Pancreas (tissue), 10 donors: ENCODE results near the gene FCER2. TPM values are rescaled to one million over a fixed set of nuclear protein-coding genes. Genes with fewer than 3 reads are reported as not detected.

Source experiments
- ATAC-seq, 4 donors: fragments of 200-7000 bp; cut with Tn5 transposase; one replicate each; pipeline versions ENCODE4 v1.8.0 to v1.9.1; 2020; ENCODE audit warnings: mild to moderate bottlenecking in 4 of 4, moderate library complexity in 4 of 4
- DNase-seq, 6 donors: peaks; one replicate each; pipeline ENCODE4 v3.0.0-alpha.2; 2020
- FAIRE-seq: peaks from 2 replicates; lab custom pipeline; 2012; peaks lifted over from hg19 to GRCh38; lab: Jason Lieb, UNC
- H3K27ac ChIP-seq, 4 donors: fragments of 200-600 bp; sonication (generic); 1 replicate in 3 of 4; 2 replicates in 1 of 4; pipeline versions ENCODE4 v1.5.0 to v1.8.0; 2020
- H3K27me3 ChIP-seq, 4 donors: fragments of 200-600 bp; one replicate each; pipeline ENCODE4 v1.8.0; 2021
- H3K36me3 ChIP-seq, 3 donors: fragments of 200-600 bp; sonication (generic) in 1 of 3; one replicate each; pipeline versions ENCODE4 v1.5.0 to v1.8.0; 2020 to 2021
- H3K4me1 ChIP-seq, 3 donors: fragments of 200-600 bp; one replicate each; pipeline ENCODE4 v1.8.0; 2021
- H3K4me3 ChIP-seq, 4 donors: fragments of 200-600 bp; sonication (generic) in 2 of 4; one replicate each; pipeline versions ENCODE4 v1.5.0 to v1.8.0; 2020 to 2021
- H3K9me3 ChIP-seq, 4 donors: fragments of 200-600 bp; one replicate each; pipeline ENCODE4 v1.8.0; 2021
- CTCF ChIP-seq, 4 donors: fragments of 200-600 bp; sonication (generic) in 3 of 4; IDR thresholded peaks; one replicate each; pipeline versions ENCODE4 v1.5.0 to v1.8.0; 2021; ENCODE audit warnings: antibody characterized with exemption in 4 of 4
- WGBS, 2 donors: extraction: QIAGEN DNeasy Blood & Tissue Kit; methylation state at CpG; one replicate each; pipeline ENCODE4 v1.1.7; 2013; 5-methylcytosine and 5-hydroxymethylcytosine counted together
- intact Hi-C, 3 donors: fragments of 100-400 bp; cut with DNase I; formaldehyde crosslinking; loops; one replicate each; pipeline versions ENCODE4 v1.11.1 to v1.14.2; 2022
- polyA plus RNA-seq, 2 donors: library from polyadenylated mRNA; stranded (reverse); fragments of 200-250 nt; gene quantifications; one replicate each; pipeline ENCODE4 v1.2.3, GENCODE V29; 2013
- total RNA-seq, 6 donors: library from RNA; stranded (reverse); fragmentation: NEBNext Ultra II Directional in 4 of 6; extraction: Animal tissue kit (Norgen Biotek cat#: 25700) in 4 of 6; gene quantifications; one replicate each; pipeline versions ENCODE4 v1.2.1 to v1.2.4, GENCODE V29; 2021 to 2023
- donor health status: healthy with polysubstance abuse.
- donor health status: DM: no; HTN: no; CAD: no; lungs with moderate emphysema.
- donor health status: DM: no; HTN: no; CAD: no.
- donor health status: control.
- donor health status: control.
- donor health status: Bipolar disorder and iron deficiency.
- donor health status: DM: yes; HTN: yes; CAD: no.
- donor health status: DM: no; HTN: no; CAD: no.
- donor health status: DM: no; HTN: no; CAD: no.
- donor health status: DM: yes; HTN: yes; CAD: no.

The FCER2 gene
- total and polyA plus RNA-seq, 8 donors, result 0.08 to 0.51 (median 0.19) TPM; not detected in 5

DNA sequence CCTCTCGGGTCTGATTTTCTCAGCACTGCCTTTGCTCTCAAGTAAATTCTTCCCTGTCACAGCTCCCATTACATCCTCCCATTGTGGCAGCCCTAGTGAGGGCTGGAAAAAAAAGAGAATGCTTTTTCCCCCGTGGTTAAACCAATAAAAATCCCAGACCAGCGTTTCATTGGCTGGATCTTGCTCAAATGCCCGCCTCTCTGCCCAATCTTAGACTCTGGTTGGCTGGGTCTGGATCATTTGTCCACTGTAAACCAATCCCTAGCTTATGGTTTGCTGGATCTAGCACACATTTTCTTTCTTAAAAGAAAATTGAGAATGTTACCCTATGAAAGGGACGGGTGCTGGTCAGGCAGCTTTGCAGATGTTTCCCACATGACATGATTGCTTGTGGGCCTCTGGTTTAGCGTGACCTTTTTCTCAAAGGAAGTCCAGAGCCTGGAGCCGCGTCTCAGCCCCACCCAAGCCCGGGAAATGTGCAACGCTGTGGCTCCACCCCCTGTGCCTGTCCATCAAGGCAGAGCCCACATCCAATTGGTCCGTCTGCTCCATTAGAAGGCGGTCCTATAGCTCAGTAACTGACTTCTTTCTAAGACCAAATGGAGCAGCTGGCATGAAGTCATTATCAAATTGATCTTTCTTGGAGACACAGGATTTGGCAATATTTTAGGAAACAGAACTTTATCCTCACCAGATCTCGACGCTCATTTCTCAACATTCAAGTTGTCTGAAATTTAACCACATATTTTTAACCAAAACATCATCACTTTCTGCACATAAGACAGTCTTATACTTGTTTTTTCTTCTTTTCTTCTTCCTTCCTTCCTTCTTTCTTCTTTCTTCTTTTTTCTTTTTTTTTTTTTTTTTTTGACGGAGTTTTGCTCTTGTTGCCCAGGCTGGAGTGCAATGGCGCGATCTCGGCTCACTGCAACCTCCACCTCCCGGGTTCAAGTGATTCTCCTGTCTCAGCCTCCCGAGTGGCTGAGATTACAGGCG lies 27.6 kb downstream of the FCER2 start:
- 50 to 51% methylated on average over 20 to 21 of the region's 21 CpGs for WGBS, 2 donors
- Histone ChIP-seq H3K36me3 (no peaks in the 10 kb centered on the region), H3K4me1 (no peaks in the 10 kb centered on the region), H3K4me3 (no peak overlapping the region), H3K9me3 (no peaks in the 10 kb centered on the region), H3K27me3 (peaks cover 0 to 6% (median 0%) of the 10 kb centered on the region in 4 donors), H3K27ac (no peak overlapping the region)
- FAIRE-seq, result no peak
- DNase-seq, result peak in 3 of 6 donors; percentile 30 to 46 (median 45)
- TF ChIP-seq CTCF (IDR thresholded peaks at IDR 0.05), result no peak
- peak; percentile 57 to 89 (median 83) for ATAC-seq
- intact Hi-C loops, result loop anchor here in 1 of 3 donors (5.0 to 10.0 kb wide), 3 partner anchors 107 to 310 kb away; no protein-coding TSS in a partner anchor

- DNase-seq, result no peak
- intact Hi-C loops, result loop anchor here in 1 of 3 donors (10.0 kb wide), 2 partner anchors 132 to 308 kb away; no protein-coding TSS in a partner anchor
These were observed 29.4 kb downstream of the FCER2 start for GRCh38 chr19:7672522-7672921.

GRCh38 chr19:7670790-7671189 lies 31.1 kb downstream of the FCER2 start:
- Histone ChIP-seq H3K27me3 (peaks cover 0 to 6% (median 0%) of the 10 kb centered on the region in 4 donors), H3K4me1 (no peaks in the 10 kb centered on the region), H3K27ac (no peak overlapping the region), H3K36me3 (no peaks in the 10 kb centered on the region), H3K9me3 (no peaks in the 10 kb centered on the region), H3K4me3 (no peak overlapping the region)
- intact Hi-C loops, result loop anchor here in 1 of 3 donors (10.0 kb wide), 2 partner anchors 134 to 306 kb away; no protein-coding TSS in a partner anchor
- FAIRE-seq (no peak), DNase-seq (no peak), ATAC-seq (no peak)
- no peak for TF ChIP-seq CTCF (IDR thresholded peaks at IDR 0.05)
- WGBS, 2 donors, result 21 to 22% methylated on average over 9 of the region's 9 CpGs

More at GRCh38 chr19:7672522-7672921, 29.4 kb downstream of the FCER2 start:
- Histone ChIP-seq H3K36me3 (no peaks in the 10 kb centered on the region), H3K27me3 (peaks cover 0 to 6% (median 0%) of the 10 kb centered on the region in 4 donors), H3K4me3 (no peak overlapping the region), H3K27ac (no peak overlapping the region), H3K4me1 (no peaks in the 10 kb centered on the region), H3K9me3 (no peaks in the 10 kb centered on the region)
- FAIRE-seq (no peak), ATAC-seq (no peak)
- WGBS, 2 donors, result 21% methylated on average over 9 of the region's 9 CpGs
- TF ChIP-seq CTCF (IDR thresholded peaks at IDR 0.05), result no peak

DNA sequence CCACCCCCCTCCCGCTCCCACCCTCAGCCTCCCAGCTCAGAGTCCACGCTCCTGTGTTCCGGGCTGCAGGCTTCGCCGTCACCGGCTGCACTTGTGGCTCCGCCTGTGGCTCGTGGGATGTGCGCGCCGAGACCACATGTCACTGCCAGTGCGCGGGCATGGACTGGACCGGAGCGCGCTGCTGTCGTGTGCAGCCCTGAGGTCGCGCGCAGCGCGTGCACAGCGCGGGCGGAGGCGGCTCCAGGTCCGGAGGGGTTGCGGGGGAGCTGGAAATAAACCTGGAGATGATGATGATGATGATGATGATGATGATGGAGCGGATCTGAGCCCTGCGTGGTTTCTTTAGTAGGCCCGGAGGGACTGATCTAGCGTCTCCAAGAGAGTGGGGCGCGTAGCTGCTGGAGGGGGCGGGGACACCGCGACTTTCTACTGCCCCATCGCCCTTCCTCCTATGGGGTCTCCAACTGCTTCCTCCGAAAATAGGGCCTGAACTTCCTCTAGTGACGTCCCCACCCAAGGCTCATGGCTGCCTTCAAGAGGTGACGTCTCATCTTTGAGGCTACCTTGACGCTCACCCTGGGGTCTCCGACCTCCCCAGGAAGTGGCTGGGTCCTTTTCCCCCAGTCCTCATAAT lies 31.7 kb downstream of the FCER2 start:
- no peak for DNase-seq
- Histone ChIP-seq H3K27ac (no peak overlapping the region), H3K36me3 (no peaks in the 10 kb centered on the region), H3K4me1 (no peaks in the 10 kb centered on the region), H3K4me3 (no peak overlapping the region), H3K9me3 (no peaks in the 10 kb centered on the region), H3K27me3 (peaks cover 0 to 6% (median 0%) of the 10 kb centered on the region in 4 donors)
- no peak for FAIRE-seq
- TF ChIP-seq CTCF (IDR thresholded peaks at IDR 0.05), result no peak
- intact Hi-C loops, result loop anchor here in 1 of 3 donors (10.0 kb wide), 2 partner anchors 135 to 305 kb away; no protein-coding TSS in a partner anchor
- WGBS, 2 donors, result 2% methylated on average over 38 to 43 of the region's 43 CpGs
- ATAC-seq, result peak in 1 of 4 donors; percentile 39
